ENCODE measurements around the gene MPG.

MPG gene

DNA sequence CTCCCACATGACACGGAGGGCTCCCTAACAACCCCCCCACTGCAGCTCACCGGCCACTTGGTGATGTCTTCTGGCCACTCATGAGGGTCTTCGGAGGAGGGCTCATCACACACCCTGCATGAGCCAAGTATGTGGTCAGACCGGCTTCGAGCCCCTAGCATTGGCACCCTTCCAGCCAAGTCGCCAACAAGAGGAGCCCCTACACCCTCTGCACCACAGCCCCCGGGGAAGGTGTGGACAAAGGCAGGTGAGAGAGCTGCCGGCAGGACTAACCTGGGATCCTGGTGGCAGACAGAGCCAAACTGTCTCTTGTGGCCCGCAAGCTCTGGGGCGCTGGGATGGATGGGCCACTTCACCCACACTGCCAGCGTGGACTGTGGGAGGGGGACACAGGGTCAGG lies 17.9 kb upstream of the MPG start:
- Histone ChIP-seq H3K27me3 (ENCODE audit: control insufficient read depth in 5 of 5, insufficient read depth in 4 of 5, low read length in 5 of 5) (no peaks in the 10 kb centered on the region), H3K27ac (ENCODE audit: low read depth, low read length) (no peak overlapping the region), H3K9ac (ENCODE audit: low read length in 5 of 5) (no peak overlapping the region), H3K4me3 (ENCODE audit: low read depth in 1 of 5, low read length in 5 of 5) (no peak overlapping the region), H3K4me1 (ENCODE audit: control insufficient read depth in 5 of 5, insufficient read depth in 5 of 5, low read length in 5 of 5) (peaks cover 0 to 3% (median 0%) of the 10 kb centered on the region in 5 donors), H3K36me3 (ENCODE audit: control insufficient read depth in 5 of 5, insufficient read depth in 5 of 5, low read length in 5 of 5) (peaks cover 0 to 97% (median 92%) of the 10 kb centered on the region in 5 donors), H3K9me3 (ENCODE audit: control insufficient read depth in 5 of 5, low read length in 5 of 5) (no peaks in the 10 kb centered on the region)

DNA sequence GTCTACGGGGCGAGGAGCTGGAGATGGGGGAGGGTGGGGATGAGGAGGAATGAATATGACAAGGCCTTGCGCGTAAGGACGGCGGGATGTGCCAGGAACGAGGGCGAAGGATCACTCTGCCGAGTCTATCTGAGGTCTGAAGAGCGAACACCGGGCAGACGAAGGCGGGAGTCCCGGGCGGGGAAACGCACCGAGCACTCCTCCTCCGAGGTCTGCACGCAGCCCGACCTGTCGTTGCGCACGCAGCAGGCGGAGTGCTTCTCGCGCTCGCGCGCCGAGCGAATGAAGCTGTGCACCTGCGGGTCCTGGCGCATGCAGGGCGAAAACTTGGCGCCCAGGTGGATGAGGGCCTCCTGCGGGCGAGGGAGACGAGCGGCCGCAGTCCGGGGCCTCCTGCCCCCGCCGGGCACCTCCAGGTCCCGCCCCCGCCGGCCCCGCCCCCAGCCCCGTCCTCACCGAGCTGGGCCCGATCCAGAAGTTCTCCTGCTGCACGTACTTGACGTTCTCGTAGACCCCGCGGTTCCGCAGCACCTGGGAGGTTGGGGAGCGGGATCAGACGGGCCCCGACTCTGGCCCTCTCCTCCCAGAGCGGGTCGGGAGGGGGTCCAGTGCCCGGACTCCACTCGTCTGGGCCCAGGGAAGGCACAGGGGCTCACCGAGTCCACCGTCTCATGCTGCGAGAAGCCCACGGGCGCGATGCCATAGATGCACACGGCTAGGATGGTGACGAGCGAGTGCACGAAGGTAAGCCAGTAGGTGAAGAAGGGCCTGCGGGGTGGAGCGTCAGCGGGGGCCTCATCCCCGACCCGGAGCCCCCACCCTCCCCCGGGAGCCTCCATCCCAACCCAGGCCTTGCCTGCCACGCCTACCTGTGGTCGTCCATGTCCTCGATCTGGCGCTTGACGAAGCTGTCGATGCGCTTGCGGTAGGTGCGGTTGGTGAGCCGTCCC lies 16.8 kb upstream of the MPG start:
- H3K9ac ChIP-seq (ENCODE audit: low read length in 5 of 5), result no peak overlapping the region
- H3K27me3 ChIP-seq (ENCODE audit: control insufficient read depth in 5 of 5, insufficient read depth in 4 of 5, low read length in 5 of 5), result no peaks in the 10 kb centered on the region
- H3K4me3 ChIP-seq (ENCODE audit: low read depth in 1 of 5, low read length in 5 of 5), result no peak overlapping the region
- H3K27ac ChIP-seq (ENCODE audit: low read depth, low read length), result no peak overlapping the region
- H3K36me3 ChIP-seq (ENCODE audit: control insufficient read depth in 5 of 5, insufficient read depth in 5 of 5, low read length in 5 of 5), result peaks cover 0 to 88% (median 83%) of the 10 kb centered on the region in 5 donors
- H3K4me1 ChIP-seq (ENCODE audit: control insufficient read depth in 5 of 5, insufficient read depth in 5 of 5, low read length in 5 of 5), result peaks cover 0 to 13% (median 6%) of the 10 kb centered on the region in 5 donors
- H3K9me3 ChIP-seq (ENCODE audit: control insufficient read depth in 5 of 5, low read length in 5 of 5), result no peaks in the 10 kb centered on the region

DNA sequence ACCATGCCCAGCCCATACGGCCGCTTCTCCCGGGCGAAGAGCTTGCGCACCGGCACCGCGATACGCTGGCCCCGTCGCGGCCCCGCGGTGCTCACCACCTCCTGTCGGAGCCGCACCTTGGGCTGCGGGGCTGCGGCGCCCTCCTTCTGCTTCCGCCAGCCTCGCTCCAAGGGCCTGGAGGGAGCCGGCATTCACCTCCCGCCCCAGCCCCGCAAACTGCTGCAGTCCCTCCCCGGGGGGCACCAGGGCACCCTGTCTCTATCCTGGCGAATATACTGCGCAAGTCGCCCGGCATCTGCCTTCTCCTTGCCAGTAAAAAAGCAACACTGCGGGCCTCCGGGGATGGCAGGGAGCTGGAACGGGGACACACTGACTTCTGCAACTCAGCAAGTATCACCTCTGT lies 16.1 kb upstream of the MPG start:
- Histone ChIP-seq H3K36me3 (ENCODE audit: control insufficient read depth in 5 of 5, insufficient read depth in 5 of 5, low read length in 5 of 5) (peaks cover 0 to 81% (median 76%) of the 10 kb centered on the region in 5 donors), H3K9ac (ENCODE audit: low read length in 5 of 5) (no peak overlapping the region), H3K9me3 (ENCODE audit: control insufficient read depth in 5 of 5, low read length in 5 of 5) (no peaks in the 10 kb centered on the region), H3K4me3 (ENCODE audit: low read depth in 1 of 5, low read length in 5 of 5) (no peak overlapping the region), H3K27ac (ENCODE audit: low read depth, low read length) (no peak overlapping the region), H3K4me1 (ENCODE audit: control insufficient read depth in 5 of 5, insufficient read depth in 5 of 5, low read length in 5 of 5) (peaks cover 0 to 18% (median 12%) of the 10 kb centered on the region in 5 donors), H3K27me3 (ENCODE audit: control insufficient read depth in 5 of 5, insufficient read depth in 4 of 5, low read length in 5 of 5) (no peaks in the 10 kb centered on the region)

DNA sequence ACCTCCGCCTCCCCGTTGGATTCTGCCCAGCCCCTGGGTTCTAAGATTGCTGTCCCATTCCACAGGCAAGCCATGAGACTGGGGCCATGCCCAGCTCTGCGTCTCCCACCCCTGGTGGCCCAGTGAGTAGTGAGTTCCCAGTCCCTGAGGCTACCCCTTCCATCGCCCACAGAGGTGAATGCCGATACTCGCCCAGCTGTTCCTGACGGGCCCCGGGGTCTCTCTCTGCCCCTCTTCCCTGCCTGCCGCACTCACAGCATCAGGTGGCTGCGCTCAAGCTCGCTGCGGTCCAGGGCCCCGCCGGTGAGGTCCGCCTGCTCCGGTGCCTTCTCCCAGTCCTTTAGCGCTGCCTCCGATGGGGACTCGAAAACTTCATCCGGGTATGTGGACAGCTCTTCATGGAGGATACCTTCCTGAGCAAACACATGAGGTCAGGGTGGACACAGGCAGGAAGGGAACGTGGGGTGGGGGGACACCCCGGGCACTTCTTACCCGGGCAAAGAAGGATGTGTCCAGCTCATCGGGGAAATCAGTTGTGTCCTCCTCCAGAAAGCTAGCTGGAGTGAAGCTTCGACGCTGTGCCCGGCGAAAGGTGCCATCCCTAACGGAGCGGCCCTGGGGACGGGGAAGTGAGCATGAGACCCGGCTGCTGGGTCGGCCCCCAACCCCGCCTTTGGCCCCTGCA lies 15.6 kb upstream of the MPG start:
- Histone ChIP-seq H3K27me3 (ENCODE audit: control insufficient read depth in 5 of 5, insufficient read depth in 4 of 5, low read length in 5 of 5) (no peaks in the 10 kb centered on the region), H3K4me3 (ENCODE audit: low read depth in 1 of 5, low read length in 5 of 5) (no peak overlapping the region), H3K9me3 (ENCODE audit: control insufficient read depth in 5 of 5, low read length in 5 of 5) (no peaks in the 10 kb centered on the region), H3K4me1 (ENCODE audit: control insufficient read depth in 5 of 5, insufficient read depth in 5 of 5, low read length in 5 of 5) (peaks cover 0 to 21% (median 17%) of the 10 kb centered on the region in 5 donors), H3K36me3 (ENCODE audit: control insufficient read depth in 5 of 5, insufficient read depth in 5 of 5, low read length in 5 of 5) (peaks cover 0 to 76% (median 72%) of the 10 kb centered on the region in 5 donors), H3K9ac (ENCODE audit: low read length in 5 of 5) (no peak overlapping the region), H3K27ac (ENCODE audit: low read depth, low read length) (no peak overlapping the region)

DNA sequence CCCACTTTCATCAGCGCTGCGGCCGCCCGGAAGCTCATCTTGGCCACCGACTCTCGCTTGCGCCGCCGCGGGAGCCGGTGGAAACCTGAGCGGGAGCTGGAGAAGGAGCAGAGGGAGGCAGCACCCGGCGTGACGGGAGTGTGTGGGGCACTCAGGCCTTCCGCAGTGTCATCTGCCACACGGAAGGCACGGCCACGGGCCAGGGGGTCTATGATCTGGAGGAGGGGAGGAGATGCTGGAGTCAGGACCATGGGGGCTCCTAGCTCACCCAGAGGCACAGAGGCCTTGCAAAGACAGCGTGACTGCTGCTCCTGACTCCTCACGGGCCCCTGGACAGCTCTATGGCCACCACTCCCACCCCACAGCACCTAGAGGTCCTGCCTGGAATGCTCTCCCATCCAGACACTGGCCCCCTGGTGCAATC lies 15.0 kb upstream of the MPG start:
- Histone ChIP-seq H3K9me3 (ENCODE audit: control insufficient read depth in 5 of 5, low read length in 5 of 5) (no peaks in the 10 kb centered on the region), H3K4me1 (ENCODE audit: control insufficient read depth in 5 of 5, insufficient read depth in 5 of 5, low read length in 5 of 5) (peaks cover 0 to 25% (median 21%) of the 10 kb centered on the region in 5 donors), H3K4me3 (ENCODE audit: low read depth in 1 of 5, low read length in 5 of 5) (no peak overlapping the region), H3K27ac (ENCODE audit: low read depth, low read length) (no peak overlapping the region), H3K36me3 (ENCODE audit: control insufficient read depth in 5 of 5, insufficient read depth in 5 of 5, low read length in 5 of 5) (peaks cover 0 to 70% (median 67%) of the 10 kb centered on the region in 5 donors), H3K9ac (ENCODE audit: low read length in 5 of 5) (no peak overlapping the region), H3K27me3 (ENCODE audit: control insufficient read depth in 5 of 5, insufficient read depth in 4 of 5, low read length in 5 of 5) (no peaks in the 10 kb centered on the region)

DNA sequence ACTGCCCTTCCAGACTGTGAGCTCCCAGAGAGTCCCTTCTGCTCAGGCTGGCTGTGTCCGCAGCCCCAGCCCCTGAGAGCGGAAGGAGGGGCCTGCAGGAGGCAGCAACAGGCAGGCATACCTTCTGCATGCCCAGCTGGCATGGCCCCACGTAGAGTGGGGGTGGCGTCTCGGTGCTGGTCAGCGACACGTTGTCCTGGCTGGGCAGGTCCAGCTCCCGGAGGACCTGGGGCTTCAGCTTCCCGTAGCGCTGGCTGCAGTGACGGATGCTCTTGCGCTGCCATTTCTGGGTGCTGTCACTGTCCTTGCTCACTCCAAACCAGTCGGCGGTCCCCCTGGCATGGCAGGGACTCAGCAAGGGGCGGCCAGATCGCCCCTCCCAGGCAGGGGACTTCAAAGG lies 14.6 kb upstream of the MPG start:
- Histone ChIP-seq H3K36me3 (ENCODE audit: control insufficient read depth in 5 of 5, insufficient read depth in 5 of 5, low read length in 5 of 5) (peaks cover 0 to 65% (median 62%) of the 10 kb centered on the region in 5 donors), H3K27ac (ENCODE audit: low read depth, low read length) (no peak overlapping the region)

DNA sequence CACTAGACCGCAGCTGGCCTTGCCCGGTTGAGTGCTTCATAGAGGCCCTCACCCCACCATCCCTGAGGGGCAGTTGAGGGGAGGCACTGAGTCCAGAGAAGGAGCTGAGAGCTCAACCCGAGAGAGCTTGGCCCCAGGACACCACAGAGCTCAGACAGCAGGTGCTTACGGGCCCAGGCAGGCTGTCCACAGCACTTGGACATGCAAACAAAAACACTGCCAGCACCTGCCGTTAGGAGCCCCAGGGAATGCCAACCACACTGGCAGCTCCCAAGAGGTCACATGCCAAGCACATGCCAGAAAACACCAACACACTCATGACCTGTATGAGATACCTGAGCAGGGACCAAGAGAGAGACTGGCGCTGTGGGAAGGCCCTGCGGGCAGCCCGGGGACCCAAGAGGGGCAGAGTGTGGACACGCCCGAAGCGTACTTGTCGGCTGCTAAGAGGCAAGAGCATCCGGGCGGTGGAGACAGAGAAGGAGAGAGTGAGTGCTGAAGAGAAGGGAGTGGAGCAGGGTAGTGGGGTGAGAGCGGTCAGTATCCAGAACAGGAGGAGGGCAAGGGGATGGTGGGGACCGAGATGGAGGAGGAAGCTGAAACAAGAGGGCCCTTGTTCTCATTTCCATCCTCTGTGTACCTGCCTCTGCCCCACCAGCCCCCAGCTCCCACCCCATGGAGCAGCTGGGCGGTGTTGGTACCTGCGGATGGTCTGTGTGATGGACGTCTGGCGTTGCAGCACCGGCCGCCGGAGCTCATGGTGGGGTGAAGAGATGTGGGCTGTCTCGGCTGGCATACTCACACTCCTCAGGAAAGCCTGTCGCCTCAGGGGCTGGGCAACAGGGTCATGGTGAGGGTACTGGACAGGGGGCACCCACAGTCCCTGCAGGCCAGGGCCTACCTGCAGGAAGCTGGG lies 13.8 kb upstream of the MPG start:
- Histone ChIP-seq H3K27ac (ENCODE audit: low read depth, low read length) (no peak overlapping the region), H3K4me3 (ENCODE audit: low read depth in 1 of 5, low read length in 5 of 5) (no peak overlapping the region), H3K9ac (ENCODE audit: low read length in 5 of 5) (no peak overlapping the region), H3K36me3 (ENCODE audit: control insufficient read depth in 5 of 5, insufficient read depth in 5 of 5, low read length in 5 of 5) (peaks cover 0 to 57% (median 54%) of the 10 kb centered on the region in 5 donors), H3K4me1 (ENCODE audit: control insufficient read depth in 5 of 5, insufficient read depth in 5 of 5, low read length in 5 of 5) (peaks cover 0 to 37% (median 33%) of the 10 kb centered on the region in 5 donors), H3K27me3 (ENCODE audit: control insufficient read depth in 5 of 5, insufficient read depth in 4 of 5, low read length in 5 of 5) (no peaks in the 10 kb centered on the region), H3K9me3 (ENCODE audit: control insufficient read depth in 5 of 5, low read length in 5 of 5) (no peaks in the 10 kb centered on the region)

More for the DNA sequence above, 14.6 kb upstream of the MPG start:
- Histone ChIP-seq H3K9me3 (ENCODE audit: control insufficient read depth in 5 of 5, low read length in 5 of 5) (no peaks in the 10 kb centered on the region), H3K4me1 (ENCODE audit: control insufficient read depth in 5 of 5, insufficient read depth in 5 of 5, low read length in 5 of 5) (peaks cover 0 to 30% (median 25%) of the 10 kb centered on the region in 5 donors), H3K27me3 (ENCODE audit: control insufficient read depth in 5 of 5, insufficient read depth in 4 of 5, low read length in 5 of 5) (no peaks in the 10 kb centered on the region), H3K9ac (ENCODE audit: low read length in 5 of 5) (no peak overlapping the region), H3K4me3 (ENCODE audit: low read depth in 1 of 5, low read length in 5 of 5) (no peak overlapping the region)

DNA sequence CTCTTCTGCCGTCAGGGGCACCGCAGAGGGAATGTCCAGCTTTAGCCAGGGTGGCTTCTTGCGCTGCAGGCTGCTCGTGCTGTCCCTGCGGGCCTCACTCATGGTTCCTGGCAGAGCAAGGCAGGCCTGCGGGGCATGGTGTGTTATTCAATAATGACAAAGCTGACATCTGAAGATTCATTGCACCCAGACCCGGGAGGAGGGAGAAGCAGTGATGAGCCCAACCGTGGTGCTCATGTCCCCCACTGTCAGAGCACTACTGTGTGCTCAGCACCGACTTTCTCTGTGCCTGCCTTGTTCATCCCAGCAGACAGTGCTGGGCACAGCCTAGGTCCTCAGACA lies 13.1 kb upstream of the MPG start:
- no peak overlapping the region for H3K9ac ChIP-seq (ENCODE audit: low read length in 5 of 5)
- no peak overlapping the region for H3K4me3 ChIP-seq (ENCODE audit: low read depth in 1 of 5, low read length in 5 of 5)
- H3K4me1 ChIP-seq (ENCODE audit: control insufficient read depth in 5 of 5, insufficient read depth in 5 of 5, low read length in 5 of 5), result peaks cover 2 to 44% (median 40%) of the 10 kb centered on the region in 5 donors
- no peaks in the 10 kb centered on the region for H3K9me3 ChIP-seq (ENCODE audit: control insufficient read depth in 5 of 5, low read length in 5 of 5)
- H3K27ac ChIP-seq (ENCODE audit: low read depth, low read length), result no peak overlapping the region
- H3K27me3 ChIP-seq (ENCODE audit: control insufficient read depth in 5 of 5, insufficient read depth in 4 of 5, low read length in 5 of 5), result no peaks in the 10 kb centered on the region
- H3K36me3 ChIP-seq (ENCODE audit: control insufficient read depth in 5 of 5, insufficient read depth in 5 of 5, low read length in 5 of 5), result peaks cover 0 to 51% (median 48%) of the 10 kb centered on the region in 5 donors

DNA sequence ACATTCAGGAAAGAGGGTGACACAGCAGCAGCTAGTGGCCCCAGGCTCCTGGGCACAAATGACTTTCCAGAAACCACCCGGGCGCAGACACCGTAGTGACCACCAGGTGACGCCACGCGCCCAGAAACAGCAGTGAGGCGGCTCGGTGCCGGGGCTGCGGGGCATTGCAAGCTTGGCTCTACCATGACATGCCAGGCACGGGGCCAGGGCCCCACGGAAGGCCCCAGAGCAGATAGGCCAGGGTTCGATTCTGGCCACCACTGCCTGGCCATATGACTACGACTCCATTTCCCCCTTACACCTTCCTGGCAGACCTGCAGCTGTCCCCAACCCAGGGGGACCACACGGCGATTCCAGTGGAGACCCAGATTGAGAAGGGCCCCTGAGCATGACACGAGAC lies 12.3 kb upstream of the MPG start:
- Histone ChIP-seq H3K4me1 (ENCODE audit: control insufficient read depth in 5 of 5, insufficient read depth in 5 of 5, low read length in 5 of 5) (peaks cover 2 to 52% (median 47%) of the 10 kb centered on the region in 5 donors), H3K9me3 (ENCODE audit: control insufficient read depth in 5 of 5, low read length in 5 of 5) (no peaks in the 10 kb centered on the region), H3K27ac (ENCODE audit: low read depth, low read length) (no peak overlapping the region), H3K27me3 (ENCODE audit: control insufficient read depth in 5 of 5, insufficient read depth in 4 of 5, low read length in 5 of 5) (no peaks in the 10 kb centered on the region), H3K9ac (ENCODE audit: low read length in 5 of 5) (no peak overlapping the region), H3K4me3 (ENCODE audit: low read depth in 1 of 5, low read length in 5 of 5) (no peak overlapping the region), H3K36me3 (ENCODE audit: control insufficient read depth in 5 of 5, insufficient read depth in 5 of 5, low read length in 5 of 5) (peaks cover 0 to 42% (median 40%) of the 10 kb centered on the region in 5 donors)
